ENCODE measurements around the gene WNT9A. TPM values are rescaled to one million over a fixed set of nuclear protein-coding genes. Genes with fewer than 3 reads are reported as not detected.
"Not testable (repeated sequence)": the region's sequence is repeated elsewhere in the genome, so short reads cannot be mapped to it uniquely, and the experiment has no call there.

The WNT9A gene
- total RNA-seq, 2 experiments from 2014 or later, result not detected

- H3K4me3 ChIP-seq (ENCODE audit: low read depth, low read length, poor library complexity, severe bottlenecking); H2AFZ ChIP-seq (ENCODE audit: low read length); H3K27ac ChIP-seq (ENCODE audit: low read depth, low read length, poor library complexity, severe bottlenecking); BruUV-seq (replicated peaks); H3K36me3 ChIP-seq (ENCODE audit: insufficient read depth, low read length); H3K79me2 ChIP-seq (ENCODE audit: insufficient read depth, low read depth, low read length); H4K20me1 ChIP-seq (ENCODE audit: insufficient read depth, low read length); CTCF ChIA-PET (ENCODE audit: unreplicated experiment); POLR2A ChIA-PET; H3K9me2 ChIP-seq (ENCODE audit: insufficient read depth, low read length); H3K4me2 ChIP-seq (ENCODE audit: low read length); H3K4me1 ChIP-seq (ENCODE audit: insufficient read depth, low read length, poor library complexity, severe bottlenecking); intact Hi-C loops (cut with micrococcal nuclease; ENCODE audit: unreplicated experiment); H3K9me3 ChIP-seq (ENCODE audit: low read length): not testable (repeated sequence)
- DNase-seq (ENCODE audit: low spot score), result peak; percentile 12
- peak; percentile 42; the same call in 1 of the 2 replicates for TF ChIP-seq CTCF (conservative IDR thresholded peaks at IDR 0.05; ENCODE audit: low read length)
These were observed 20.1 kb upstream of the WNT9A start for GRCh38 chr1:227967815-227968214.

DNA sequence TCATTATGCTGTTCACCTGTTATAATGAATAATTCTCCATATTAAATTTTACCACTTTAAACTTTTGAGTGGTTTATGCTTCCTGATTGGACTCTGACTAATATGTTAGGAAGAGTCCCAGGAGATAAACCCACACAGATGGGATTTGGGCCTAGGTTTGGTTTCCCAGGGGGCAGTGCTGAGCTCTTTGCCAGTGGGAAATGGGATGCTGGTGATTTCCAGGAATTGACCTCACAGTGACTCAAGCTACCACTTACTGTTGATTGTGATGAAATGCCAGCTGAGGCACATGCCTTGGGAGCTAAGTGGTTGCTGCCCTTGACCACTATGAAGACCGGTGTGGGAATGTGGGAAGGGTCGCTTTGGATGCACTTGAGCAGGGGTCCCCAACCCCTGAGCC, 19.0 kb upstream of the WNT9A start:
- POLR2A ChIA-PET; H3K9me3 ChIP-seq (ENCODE audit: low read length): not testable (repeated sequence)

DNA sequence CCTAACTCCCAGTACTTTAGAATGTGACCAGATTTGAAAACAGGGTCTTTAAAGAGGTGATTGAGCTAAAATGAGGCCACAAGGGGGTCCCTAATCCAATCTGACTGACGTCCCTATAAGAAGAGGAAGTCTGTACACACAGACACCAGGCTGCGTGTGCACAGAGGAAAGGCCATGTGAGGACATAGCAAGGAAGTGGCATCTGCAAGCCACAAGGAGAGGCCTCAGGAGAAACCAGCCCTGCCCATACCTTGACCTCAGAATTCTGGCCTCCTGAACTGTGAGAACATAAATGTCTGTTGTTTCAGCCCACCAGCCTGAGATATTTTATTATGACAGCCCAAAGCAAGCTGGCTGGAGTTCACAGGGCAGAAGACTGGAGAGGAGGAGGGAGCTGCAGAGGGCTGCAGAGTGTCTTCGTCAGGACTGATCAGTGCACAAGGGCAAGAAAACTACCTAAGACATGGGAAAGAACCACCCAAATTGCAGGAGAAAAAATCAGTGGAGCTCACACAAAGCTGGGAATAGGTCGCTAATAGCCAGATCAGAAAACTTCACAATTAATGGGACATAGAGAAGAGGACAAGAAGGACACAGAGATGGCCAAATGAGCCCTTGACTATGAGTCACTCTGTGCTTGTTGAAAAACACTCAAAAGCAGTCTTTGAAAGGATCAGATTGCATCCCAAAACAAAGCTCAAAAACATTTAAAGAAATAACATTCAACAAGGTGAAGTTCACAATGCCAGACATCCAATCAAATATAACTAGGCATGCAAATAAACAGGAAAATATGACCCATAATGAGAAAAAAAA, 14.1 kb upstream of the WNT9A start:
- H3K4me2 ChIP-seq (ENCODE audit: low read length), result no peak overlapping the region
- H3K4me1 ChIP-seq (ENCODE audit: insufficient read depth, low read length, poor library complexity, severe bottlenecking), result no peaks in the 10 kb centered on the region
- H3K9me3 ChIP-seq (ENCODE audit: low read length), result no peaks in the 10 kb centered on the region
- intact Hi-C loops (cut with micrococcal nuclease; ENCODE audit: unreplicated experiment), result no loop called here
- H4K20me1 ChIP-seq (ENCODE audit: insufficient read depth, low read length), result no peaks in the 10 kb centered on the region
- ChIA-PET CTCF (ENCODE audit: unreplicated experiment) (no interaction called here), POLR2A (no interaction called here)
- TF ChIP-seq EZH2phosphoT487 (IDR thresholded peaks at IDR 0.05; ENCODE audit: borderline replicate concordance, low read depth, low read length) (no peak), CTCF (conservative IDR thresholded peaks at IDR 0.05; ENCODE audit: low read length) (no peak)
- BruUV-seq (replicated peaks), result no TSS peak
- DNase-seq (ENCODE audit: low spot score), result peak; percentile 10
- H2AFZ ChIP-seq (ENCODE audit: low read length), result no peak overlapping the region
- H3K9me2 ChIP-seq (ENCODE audit: insufficient read depth, low read length), result no peaks in the 10 kb centered on the region
- H3K4me3 ChIP-seq (ENCODE audit: low read depth, low read length, poor library complexity, severe bottlenecking), result no peak overlapping the region
- no peaks in the 10 kb centered on the region for H3K36me3 ChIP-seq (ENCODE audit: insufficient read depth, low read length)
- H3K27ac ChIP-seq (ENCODE audit: low read depth, low read length, poor library complexity, severe bottlenecking), result no peak overlapping the region
- no peaks in the 10 kb centered on the region for H3K79me2 ChIP-seq (ENCODE audit: insufficient read depth, low read depth, low read length)

More for the DNA sequence above, 19.0 kb upstream of the WNT9A start:
- H4K20me1 ChIP-seq (ENCODE audit: insufficient read depth, low read length); H3K4me2 ChIP-seq (ENCODE audit: low read length); H3K4me1 ChIP-seq (ENCODE audit: insufficient read depth, low read length, poor library complexity, severe bottlenecking); BruUV-seq (replicated peaks); H3K4me3 ChIP-seq (ENCODE audit: low read depth, low read length, poor library complexity, severe bottlenecking); intact Hi-C loops (cut with micrococcal nuclease; ENCODE audit: unreplicated experiment); H3K27ac ChIP-seq (ENCODE audit: low read depth, low read length, poor library complexity, severe bottlenecking); DNase-seq (ENCODE audit: low spot score); H3K36me3 ChIP-seq (ENCODE audit: insufficient read depth, low read length); CTCF ChIA-PET (ENCODE audit: unreplicated experiment); H3K9me2 ChIP-seq (ENCODE audit: insufficient read depth, low read length); H3K79me2 ChIP-seq (ENCODE audit: insufficient read depth, low read depth, low read length); H2AFZ ChIP-seq (ENCODE audit: low read length): not testable (repeated sequence)
